NCI-H748 treated with DMSO at 0.1 percent for 48 hours (cell line): ENCODE data around the gene CDX2.

Experiments
- DNase-seq: peaks from one replicate; lab custom pipeline; 2025; lab: John Stamatoyannopoulos, UW

The CDX2 gene

DNA sequence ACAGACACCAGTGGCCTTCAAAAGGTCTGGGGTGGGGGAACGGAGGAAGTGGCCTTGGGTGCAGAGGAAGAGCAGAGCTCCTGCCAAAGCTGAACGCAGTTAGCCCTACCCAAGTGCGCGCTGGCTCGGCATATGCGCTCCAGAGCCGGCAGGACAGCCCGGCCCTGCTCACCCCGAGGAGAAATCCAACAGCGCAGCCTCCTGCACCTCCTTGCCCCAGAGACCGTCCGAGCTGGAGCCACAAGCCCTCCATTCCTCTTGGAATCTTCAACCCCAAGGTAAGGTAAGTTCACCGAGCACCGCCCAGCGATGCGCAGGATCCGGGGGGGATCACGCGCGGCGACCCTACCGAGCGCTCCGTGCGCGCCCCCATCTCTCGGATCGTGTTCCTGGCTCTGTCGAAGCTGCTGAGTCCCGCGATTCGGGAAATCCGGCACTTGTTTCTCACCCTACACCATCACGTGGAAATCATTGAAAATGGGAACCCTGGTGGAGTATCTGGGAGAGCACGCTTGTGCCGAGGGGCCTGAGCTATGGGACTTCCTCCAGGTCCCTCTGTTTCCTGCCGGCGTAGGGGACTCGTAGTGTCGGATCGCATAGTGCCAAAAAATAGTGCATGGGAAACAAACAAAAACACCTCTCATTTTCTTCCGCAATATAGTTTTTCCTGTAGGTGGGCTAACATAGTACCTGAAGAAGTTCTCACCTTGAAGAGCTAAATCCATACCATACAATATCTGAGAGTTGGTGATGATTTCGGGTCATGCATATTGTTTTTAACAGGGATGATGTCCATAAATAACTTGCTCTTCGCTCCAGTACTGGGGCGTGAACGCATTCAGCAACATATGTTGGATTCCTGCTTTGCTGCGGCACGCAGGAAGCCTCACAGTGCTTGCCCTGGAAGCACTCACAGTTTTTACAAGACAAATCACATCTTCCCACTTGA lies 40.0 kb downstream of the CDX2 start:
- no peak for DNase-seq

DNA sequence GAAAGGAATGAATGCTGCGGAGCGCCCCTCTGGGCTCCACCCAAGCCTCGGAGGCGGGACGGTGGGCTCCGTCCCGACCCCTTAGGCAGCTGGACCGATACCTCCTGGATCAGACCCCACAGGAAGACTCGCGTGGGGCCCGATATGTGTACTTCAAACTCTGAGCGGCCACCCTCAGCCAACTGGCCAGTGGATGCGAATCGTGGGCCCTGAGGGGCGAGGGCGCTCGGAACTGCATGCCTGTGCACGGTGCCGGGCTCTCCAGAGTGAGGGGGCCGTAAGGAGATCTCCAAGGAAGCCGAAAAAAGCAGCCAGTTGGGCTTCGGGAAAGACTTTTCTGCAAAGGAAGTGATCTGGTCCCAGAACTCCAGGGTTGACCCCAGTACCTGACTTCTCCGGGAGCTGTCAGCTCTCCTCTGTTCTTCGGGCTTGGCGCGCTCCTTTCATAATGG lies 40.7 kb downstream of the CDX2 start:
- no peak for DNase-seq

DNA sequence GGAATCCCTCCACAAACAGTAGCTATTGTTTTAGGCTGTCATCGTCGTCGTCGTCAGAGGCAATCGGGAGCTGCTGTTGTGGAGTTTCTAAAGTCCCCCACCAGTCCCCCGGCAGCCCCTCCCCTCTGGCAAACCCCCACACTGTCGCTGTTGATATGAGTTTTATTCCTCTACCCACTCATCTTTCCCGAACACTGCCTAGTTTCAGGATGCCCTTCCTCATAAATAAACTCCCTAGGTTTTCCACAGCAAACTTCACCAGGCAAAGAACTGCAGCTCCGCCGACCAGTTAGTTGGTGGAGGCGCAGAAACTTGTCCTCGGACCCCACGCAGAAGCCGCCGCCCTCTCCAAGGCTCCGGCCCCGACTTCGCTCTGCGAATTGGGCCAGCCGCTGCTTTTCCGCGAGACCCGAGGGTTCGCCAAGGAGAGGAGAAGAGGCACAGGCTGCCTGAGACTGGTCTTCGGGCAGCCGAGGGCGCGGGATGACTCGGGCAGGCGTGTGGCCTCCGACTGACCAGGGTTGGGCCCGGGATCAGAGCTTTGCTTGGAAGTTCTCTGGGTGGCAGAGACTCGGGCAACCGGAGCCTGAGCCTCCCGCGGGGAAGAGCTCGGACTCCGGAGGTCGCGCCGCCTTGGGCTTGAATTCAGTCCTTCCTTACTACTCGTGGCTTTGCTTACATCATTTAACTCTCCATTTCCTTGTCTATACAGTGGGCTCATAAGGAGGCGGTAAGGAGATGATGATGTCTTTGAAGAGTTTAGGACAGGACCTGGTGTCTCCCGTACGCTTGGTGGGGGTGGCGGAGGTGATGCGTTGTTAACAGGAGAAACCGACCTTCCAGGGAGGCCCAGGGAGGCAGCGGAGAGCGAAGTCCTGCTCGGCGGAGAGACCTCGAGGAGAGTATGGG lies 41.4 kb downstream of the CDX2 start:
- no peak for DNase-seq

DNA sequence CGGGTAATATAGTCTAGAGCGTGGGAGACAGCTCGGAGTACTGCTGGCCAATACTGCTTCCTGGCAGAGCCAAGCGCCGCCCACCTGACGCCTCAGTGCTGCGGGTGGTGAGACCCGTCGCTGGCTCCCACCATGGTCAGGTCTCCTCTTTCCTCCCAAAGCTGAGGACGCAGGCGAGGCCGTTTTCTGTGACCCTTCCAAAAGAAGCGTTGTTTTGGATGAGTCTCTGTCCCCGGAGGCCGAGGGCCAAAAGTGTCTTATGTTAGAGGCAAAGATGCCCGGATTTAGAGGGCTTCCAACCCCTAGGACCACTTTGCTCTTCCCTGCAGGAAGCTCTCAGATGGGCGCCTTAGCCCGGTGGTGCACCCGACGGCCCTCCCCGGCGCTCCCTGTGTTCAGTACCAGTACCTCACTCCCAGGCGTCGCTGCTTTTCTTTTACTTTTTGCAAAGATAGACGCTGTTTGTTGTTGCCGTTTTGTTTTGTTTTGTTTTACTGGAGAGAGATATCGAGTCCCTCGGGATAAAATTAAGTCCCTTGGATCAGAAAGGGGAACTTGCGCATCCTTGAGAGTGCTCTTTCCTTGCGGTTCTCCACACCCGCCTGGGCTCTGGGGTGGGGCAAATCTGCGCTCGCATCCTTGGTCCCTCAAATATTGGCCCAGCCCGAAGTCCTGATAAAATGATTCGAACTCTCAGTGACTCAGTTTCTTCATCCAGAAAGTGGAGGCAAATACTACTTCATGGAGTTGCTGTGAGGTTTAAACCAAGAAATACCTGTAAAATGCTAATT lies 42.3 kb downstream of the CDX2 start:
- DNase-seq, result no peak

DNA sequence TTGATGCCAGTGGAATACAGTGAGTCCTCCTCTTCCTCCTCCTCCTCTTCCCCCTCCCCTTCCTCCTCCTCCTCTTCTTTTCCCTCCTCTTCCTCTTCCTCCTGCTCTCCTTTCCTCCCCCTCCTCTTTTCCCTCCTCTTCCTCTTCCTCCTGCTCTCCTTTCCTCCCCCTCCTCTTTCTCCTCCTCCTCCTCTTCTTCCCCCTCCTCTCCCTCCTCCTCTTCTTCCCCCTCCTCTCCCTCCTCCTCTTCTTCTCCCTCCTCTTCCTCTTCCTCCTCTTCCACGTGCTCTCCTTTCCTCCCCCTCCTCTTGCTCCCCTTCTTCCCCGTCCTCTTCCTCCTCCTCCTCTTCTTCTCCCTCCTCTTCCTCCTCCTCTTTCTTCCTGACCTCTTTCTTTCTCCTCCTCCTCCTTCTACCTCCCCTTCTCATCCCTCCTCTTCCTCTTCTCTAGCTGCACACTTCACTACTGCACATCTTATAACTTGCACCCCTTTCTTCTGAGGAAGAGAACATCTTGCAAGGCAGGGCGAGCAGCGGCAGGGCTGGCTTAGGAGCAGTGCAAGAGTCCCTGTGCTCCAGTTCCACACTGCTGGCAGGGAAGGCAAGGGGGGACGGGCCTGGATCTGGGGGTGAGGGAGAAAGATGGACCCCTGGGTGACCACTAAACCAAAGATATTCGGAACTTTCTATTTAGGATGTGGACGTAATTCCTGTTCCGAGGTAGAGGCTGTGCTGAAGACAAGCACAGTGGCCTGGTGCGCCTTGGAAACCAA lies 43.7 kb downstream of the CDX2 start:
- DNase-seq, result no peak

DNA sequence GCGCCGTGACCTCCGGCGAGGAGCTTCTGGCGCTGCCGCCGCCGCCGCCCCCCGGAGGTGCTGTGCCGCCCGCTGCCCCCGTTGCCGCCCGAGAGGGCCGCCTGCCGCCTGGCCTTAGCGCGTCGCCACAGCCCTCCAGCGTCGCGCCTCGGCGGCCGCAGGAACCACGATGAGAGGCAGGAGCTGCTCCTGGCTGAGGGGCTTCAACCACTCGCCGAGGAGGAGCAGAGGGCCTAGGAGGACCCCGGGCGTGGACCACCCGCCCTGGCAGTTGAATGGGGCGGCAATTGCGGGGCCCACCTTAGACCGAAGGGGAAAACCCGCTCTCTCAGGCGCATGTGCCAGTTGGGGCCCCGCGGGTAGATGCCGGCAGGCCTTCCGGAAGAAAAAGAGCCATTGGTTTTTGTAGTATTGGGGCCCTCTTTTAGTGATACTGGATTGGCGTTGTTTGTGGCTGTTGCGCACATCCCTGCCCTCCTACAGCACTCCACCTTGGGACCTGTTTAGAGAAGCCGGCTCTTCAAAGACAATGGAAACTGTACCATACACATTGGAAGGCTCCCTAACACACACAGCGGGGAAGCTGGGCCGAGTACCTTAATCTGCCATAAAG lies 44.5 kb downstream of the CDX2 start:
- no peak for DNase-seq

DNA sequence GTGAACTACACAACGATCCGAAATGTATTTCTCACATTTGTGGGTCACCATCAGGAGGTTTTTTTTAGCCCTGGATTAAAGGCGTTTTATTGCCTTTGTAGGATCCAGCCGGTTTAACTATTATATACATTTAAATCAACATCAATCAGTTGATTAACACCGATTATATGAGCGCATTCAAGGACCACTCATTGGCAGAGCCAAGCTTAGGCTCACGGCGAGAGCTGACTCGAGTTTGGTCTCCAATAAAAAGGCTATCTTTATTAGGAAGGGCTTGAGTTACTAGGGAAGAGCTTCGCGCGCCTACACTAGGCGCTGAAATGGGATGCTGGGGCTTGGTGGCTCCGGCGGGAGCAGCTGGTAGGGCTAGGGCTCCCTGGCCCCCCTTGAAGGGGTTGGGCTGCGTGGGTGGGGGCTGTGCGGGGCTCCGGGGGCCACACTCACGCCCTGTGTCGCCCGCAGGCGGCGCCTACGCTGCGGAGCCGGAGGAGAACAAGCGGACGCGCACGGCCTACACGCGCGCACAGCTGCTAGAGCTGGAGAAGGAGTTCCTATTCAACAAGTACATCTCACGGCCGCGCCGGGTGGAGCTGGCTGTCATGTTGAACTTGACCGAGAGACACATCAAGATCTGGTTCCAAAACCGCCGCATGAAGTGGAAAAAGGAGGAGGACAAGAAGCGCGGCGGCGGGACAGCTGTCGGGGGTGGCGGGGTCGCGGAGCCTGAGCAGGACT lies 45.2 kb downstream of the CDX2 start:
- DNase-seq, result no peak

DNA sequence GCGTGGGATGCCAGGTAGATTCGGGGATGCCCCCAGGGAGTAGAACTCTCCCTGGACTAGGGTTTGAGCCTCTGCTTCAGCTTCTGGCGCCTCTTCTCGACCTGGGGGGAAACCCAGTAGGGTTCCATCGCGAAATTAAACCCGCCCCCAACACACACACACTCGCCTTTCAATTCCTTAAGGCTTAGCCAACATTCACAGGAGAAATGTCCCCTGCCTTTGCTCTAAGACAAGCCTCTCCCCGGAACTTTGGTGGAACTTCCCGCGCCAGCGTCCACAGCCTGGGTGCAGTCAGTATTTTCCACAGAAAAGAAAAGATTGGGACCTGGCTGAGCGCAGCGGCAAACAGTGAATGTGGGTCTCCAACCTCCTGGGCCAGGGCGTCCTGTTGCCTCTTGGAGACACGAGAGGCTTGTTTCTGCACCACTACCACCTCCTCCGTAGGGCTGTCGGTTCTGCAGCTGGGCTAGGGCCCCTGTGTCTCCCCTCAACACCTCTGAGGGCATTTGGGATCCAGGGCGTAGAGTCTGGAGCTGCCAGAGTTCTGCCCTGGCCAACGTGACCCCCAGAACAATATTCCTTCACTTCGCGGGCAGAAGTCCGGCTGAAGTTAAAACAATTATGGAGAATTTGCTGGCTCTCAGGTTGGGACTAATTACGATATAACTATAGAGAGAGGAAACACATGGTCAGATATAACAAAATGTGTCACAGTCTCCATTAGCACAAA lies 46.1 kb downstream of the CDX2 start:
- DNase-seq, result no peak

DNA sequence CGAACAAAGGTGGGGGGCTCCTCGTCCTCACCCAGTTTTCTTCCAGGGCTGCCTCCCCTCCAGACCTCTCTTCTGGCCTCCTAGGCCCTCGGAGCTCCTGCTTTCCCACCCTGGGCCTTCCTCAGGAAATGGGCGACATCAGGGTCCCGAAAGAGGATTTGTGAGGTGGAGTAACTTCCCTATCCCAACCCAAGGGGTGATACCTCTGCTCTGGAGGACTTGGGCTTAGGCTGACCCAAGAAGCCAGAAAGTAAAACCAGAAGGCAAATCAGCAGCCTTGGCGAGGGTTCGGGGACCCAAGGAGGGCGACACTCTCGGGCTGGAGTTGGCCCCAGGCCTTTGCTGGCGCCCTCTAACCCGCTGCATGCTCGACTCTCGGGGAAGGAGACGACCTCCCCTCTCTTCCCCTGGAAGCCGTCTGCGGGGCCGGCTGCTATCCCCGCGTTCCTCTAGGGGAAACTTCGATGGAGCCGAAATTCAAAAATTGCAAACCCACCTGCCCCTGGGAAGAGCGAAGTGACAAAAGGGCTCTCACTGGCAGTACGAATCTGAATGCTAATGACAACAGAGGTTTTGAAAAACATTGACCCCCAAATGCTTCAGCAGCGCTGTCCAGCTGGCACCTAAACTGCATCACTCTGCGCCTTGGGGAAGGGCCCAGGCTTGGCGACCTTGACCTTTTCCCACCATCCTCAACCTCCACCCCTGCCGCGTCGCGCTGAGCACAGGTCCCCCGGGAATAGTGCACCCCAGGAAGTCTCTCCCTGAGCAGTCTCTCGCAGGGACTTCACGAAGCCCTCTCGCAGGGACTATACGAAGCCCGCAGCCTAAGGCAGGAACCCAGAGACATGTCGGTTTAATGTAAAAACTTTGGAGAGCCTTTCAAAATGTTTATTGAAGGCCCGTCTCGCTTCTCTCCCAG lies 46.9 kb downstream of the CDX2 start:
- no peak for DNase-seq

DNA sequence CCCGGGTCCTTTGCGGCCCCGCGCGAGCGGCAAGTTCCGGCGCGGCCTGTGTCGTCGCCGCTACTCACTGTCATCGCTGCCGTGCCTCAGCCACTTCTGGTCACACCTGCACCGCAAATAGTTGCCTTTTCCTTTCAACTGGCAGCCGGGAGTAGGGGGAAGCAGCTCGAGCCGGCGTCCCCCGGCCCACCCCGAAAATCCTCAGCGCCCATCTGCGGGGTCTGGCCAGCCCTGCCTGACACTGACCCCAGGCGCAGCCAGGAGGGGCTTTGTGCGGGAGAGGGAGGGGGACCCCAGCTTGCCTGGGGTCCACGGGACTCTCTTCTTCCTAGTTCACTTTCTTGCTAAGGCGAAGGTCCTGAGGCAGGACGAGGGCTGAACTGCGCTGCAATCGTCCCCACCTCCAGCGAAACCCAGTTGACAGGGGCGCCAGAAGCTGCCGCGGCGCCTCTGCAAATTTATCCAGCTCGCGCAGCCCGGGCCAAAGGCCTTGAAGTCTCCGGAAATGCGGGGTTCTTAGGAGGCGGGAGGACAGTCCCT lies 47.6 kb downstream of the CDX2 start:
- peak; percentile 68 for DNase-seq

DNA sequence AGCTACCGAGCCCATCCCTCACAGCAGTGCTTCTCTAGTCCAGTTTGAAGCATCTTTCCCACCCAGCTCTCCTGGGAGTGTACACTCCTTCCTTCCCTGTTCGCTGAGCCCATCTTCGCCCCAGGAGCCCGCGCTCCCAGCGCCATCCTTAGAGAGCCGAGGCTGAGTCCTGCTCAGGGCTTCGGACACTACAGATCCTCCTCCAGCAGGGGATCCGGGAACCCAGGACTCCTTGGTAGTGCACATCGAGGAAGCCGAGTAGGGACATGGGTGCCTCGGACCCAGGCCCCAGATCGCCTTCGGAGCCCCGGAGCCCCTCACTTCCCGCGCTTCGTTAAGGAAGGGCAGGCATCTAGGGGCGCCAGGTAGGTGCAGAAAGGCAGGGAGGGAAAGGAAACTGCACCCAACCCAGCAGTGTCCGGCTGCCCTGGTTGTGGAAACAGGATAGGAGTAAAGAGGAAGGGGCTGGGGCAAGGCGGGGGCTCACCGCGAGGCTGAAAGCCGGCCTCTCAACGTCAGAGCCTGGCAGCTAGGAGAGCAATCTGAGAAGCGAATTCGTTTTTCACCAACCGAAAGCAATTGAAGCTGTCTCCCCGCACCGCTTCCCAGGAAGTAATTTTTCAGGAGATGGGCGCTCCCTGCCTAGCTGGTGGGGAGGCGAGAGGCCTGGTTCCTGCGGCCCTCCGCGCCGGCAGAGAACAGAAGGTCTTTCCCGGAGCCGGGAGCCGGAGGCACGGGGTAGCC lies 48.3 kb downstream of the CDX2 start:
- DNase-seq, result peak; percentile 73

DNA sequence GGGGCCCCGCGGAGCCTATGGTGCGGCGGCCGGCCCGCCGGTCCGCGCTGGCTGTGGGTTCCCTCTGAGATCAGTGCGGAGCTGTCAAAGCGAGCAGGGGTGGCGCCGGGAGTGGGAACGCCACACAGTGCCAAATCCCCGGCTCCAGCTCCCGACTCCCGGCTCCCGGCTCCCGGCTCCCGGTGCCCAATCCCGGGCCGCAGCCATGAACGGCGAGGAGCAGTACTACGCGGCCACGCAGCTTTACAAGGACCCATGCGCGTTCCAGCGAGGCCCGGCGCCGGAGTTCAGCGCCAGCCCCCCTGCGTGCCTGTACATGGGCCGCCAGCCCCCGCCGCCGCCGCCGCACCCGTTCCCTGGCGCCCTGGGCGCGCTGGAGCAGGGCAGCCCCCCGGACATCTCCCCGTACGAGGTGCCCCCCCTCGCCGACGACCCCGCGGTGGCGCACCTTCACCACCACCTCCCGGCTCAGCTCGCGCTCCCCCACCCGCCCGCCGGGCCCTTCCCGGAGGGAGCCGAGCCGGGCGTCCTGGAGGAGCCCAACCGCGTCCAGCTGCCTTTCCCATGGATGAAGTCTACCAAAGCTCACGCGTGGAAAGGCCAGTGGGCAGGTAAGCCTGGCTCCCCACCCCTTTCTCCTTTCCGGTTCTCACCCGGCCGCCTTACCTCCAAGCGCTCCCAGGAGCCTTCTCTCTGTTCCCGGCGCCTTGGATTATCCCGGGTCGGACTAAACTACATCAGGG lies 49.0 kb downstream of the CDX2 start, which contains the start of gene PDX1:
PDX1 (plus strand) TSS at position 67 of the 743 bp plus-strand sequence; CDS start at position 206, 139 bp downstream.
- DNase-seq, result peak; percentile 92

DNA sequence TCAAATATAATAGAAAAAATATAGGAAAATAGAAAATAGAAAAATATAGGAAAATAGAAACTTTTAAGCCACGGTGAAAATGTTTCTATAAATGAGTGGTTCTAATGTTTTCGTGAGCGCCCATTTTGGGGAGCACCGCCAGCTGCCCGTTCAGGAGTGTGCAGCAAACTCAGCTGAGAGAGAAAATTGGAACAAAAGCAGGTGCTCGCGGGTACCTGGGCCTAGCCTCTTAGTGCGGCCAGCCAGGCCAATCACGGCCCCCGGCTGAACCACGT lies 49.5 kb downstream of the CDX2 start:
- DNase-seq, result no peak

DNA sequence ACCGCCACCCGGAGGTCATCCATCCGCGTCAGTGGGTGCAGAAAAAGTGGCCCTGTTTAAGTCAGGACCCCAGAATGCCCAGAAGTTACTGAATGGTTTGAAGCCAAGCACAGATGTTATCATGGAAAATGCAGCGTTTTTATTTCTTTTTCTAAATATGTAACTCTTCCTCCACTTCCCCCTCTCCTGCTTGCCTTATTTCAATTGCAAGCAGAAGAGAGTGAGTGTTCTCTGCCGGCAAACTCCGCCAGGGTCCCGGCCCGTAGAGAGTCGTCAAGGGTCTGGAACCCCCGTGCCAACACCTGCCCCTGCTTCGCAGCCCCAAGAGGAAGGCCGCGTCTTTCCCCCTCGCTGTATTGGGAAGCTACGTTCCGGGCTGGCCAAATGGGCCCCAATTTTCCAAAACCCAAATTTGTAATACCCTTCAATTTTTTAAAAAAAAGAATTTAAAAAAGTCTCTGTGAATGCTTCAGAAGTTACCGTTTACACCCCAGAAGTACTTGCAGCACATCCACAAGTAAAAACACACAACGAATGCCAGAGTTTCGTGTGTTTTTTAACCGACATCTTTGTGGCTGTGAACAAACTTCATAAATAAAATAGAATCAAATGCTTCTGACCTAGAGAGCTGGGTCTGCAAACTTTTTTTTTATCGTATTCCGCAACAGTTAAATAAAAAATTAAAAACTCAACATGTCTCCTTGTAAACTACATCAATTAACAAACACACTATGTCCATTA lies 50.0 kb downstream of the CDX2 start:
- DNase-seq, result no peak

DNA sequence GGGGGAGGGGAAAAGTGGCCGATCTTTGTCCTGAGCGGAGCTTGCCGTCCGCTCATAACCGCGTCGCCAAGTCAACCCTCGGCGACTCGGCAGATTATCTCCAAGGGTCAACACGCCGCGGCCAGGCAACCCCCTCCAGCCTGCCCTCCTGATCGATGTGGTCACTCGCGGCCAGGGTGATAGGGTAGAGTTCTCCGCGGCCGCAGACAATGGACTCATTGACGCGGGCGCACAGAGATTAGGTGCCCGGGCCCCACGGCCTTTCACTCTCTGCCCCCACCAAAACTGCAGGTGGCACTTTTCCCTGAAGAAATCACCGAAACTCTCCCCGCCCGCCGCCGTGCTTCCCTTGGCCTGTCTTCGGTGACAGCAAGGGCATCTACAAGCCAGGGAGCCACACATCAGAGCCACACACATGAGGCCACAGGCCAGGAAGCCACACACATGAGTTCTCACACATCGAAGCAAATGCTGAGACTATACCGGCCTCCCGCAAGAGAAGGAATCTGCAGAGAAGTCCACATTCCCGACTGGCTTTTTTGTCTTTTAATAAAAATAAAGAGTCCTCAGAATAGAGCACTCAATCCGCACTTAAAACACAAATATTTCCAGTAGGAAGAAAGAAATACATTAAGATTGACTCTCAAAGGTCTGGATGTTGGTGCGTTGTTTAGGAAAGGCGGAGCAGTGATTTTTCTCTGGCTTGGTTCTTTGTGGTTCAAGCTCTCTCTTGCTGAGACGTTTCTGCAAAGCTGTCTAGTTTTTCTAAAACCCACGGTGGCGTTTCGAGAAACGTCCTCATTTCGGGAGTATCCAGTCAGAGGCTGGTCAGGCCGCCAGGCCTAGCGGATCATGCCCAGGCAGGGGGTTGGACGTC lies 50.8 kb downstream of the CDX2 start:
- no peak for DNase-seq
